SK-N-MC (cell line): ENCODE data around the gene C1QTNF3.

Experiments
- EZH2 ChIP-seq: fragments of 200-600 bp; sonication (generic); IDR thresholded peaks from one replicate; pipeline ENCODE4 v1.6.1; 2017; ENCODE audit warnings: antibody characterized with exemption
- POLR2AphosphoS5 ChIP-seq: IDR thresholded peaks from 2 replicates; pipeline ENCODE4 v1.6.1; 2012; ENCODE audit warnings: mild to moderate bottlenecking, low read depth, low read length, borderline replicate concordance

- TF ChIP-seq EZH2, result no peak
- no peak for TF ChIP-seq POLR2AphosphoS5
These were observed 57.6 kb downstream of the C1QTNF3 start for GRCh38 chr5:33985447-33985846.
